Lower leg skin (tissue), 4 donors: Measurements from ENCODE around the gene TSPAN32. TPM values are rescaled to one million over a fixed set of nuclear protein-coding genes. Genes with fewer than 3 reads are reported as not detected.

ENCODE experiments used
- DNase-seq, 2 donors: peaks; one replicate each; pipeline ENCODE4 v3.0.0-alpha.2; 2019; ENCODE audit warnings: low spot score in 2 of 2
- H3K4me3 ChIP-seq: fragments of 200-600 bp; sonication (generic); 2 replicates; pipeline ENCODE4 v1.5.1; 2017; ENCODE audit warnings: mild to moderate bottlenecking, low read depth; ENCODE audit not compliant: poor library complexity, severe bottlenecking
- CTCF ChIP-seq, 3 donors: fragments of 450-650 bp; IDR thresholded peaks; one replicate each; pipeline ENCODE4 v1.5.1; 2016; ENCODE audit warnings: antibody characterized with exemption in 3 of 3, mild to moderate bottlenecking in 3 of 3, moderate library complexity in 2 of 3
- POLR2A ChIP-seq, 2 donors: fragments of 450-650 bp; IDR thresholded peaks; one replicate each; pipeline ENCODE4 v1.6.1; 2016 to 2017; ENCODE audit warnings: antibody characterized with exemption in 2 of 2, mild to moderate bottlenecking in 1 of 2, moderate library complexity in 1 of 2
- WGBS, 2 donors: methylation state at CpG; one replicate each; pipeline ENCODE4 v1.1.5; 2018; 5-methylcytosine and 5-hydroxymethylcytosine counted together
- intact Hi-C: fragments of 100-400 bp; cut with DNase I; formaldehyde crosslinking; loops from one replicate; pipeline ENCODE4 v1.15.0; 2023; ENCODE audit warnings: low total_unique reads
- total RNA-seq, 4 donors: library from RNA; depleted of rRNA; stranded (reverse); fragments of >200 nt; gene quantifications; one replicate each; pipeline ENCODE4 v1.1.0, GENCODE V29; 2016

The TSPAN32 gene
- total RNA-seq, 4 donors from 2014 or later = 0.30 to 2.4 (median 1.5) TPM

- DNase-seq = peak in 1 of 2 donors; percentile 8
- H3K4me3 ChIP-seq = no peak overlapping the region
- 84 to 90% methylated on average over 4 of the region's 4 CpGs for WGBS, 2 donors
- TF ChIP-seq CTCF (IDR thresholded peaks at IDR 0.05) = no peak
- no peak for TF ChIP-seq POLR2A (IDR thresholded peaks at IDR 0.05)
- intact Hi-C loops = no loop called here
Measured at GRCh38 chr11:2343502-2343901, 41.7 kb downstream of the TSPAN32 start.

GRCh38 chr11:2345050-2345449 is 43.2 kb downstream of the TSPAN32 start:
- no peak overlapping the region for H3K4me3 ChIP-seq
- intact Hi-C loops = no loop called here
- TF ChIP-seq CTCF (IDR thresholded peaks at IDR 0.05) (no peak), POLR2A (IDR thresholded peaks at IDR 0.05) (no peak)
- WGBS, 2 donors = 93 to 97% methylated on average over 2 of the region's 2 CpGs
- no peak for DNase-seq

GRCh38 chr11:2346014-2346413 is 44.2 kb downstream of the TSPAN32 start:
- no peak overlapping the region for H3K4me3 ChIP-seq
- WGBS, 2 donors = 80 to 86% methylated on average over 3 to 4 of the region's 4 CpGs
- TF ChIP-seq POLR2A (IDR thresholded peaks at IDR 0.05) = no peak
- TF ChIP-seq CTCF (IDR thresholded peaks at IDR 0.05) = no peak
- DNase-seq = peak in 1 of 2 donors; percentile 50
- intact Hi-C loops = no loop called here

GRCh38 chr11:2346586-2347307 is 44.9 kb downstream of the TSPAN32 start:
- TF ChIP-seq CTCF (IDR thresholded peaks at IDR 0.05) = no peak
- TF ChIP-seq POLR2A (IDR thresholded peaks at IDR 0.05) = no peak
- peak in 1 of 2 donors; percentile 59 for DNase-seq
- no peak overlapping the region for H3K4me3 ChIP-seq
- WGBS, 2 donors = 85 to 87% methylated on average over 9 to 10 of the region's 10 CpGs
- intact Hi-C loops = no loop called here

GRCh38 chr11:2347308-2347830 is 45.6 kb downstream of the TSPAN32 start:
- WGBS, 2 donors = 83 to 87% methylated on average over 9 of the region's 9 CpGs
- TF ChIP-seq CTCF (IDR thresholded peaks at IDR 0.05) = no peak
- no peak for TF ChIP-seq POLR2A (IDR thresholded peaks at IDR 0.05)
- peak in 1 of 2 donors; percentile 14 for DNase-seq
- H3K4me3 ChIP-seq = no peak overlapping the region
- intact Hi-C loops = no loop called here
